Subcutaneous abdominal adipose tissue (tissue), 5 donors: ENCODE measurements around the gene ATP11B.
"Not testable (repeated sequence)": the region's sequence is repeated elsewhere in the genome, so short reads cannot be mapped to it uniquely, and the experiment has no call there.

Experiments
- H3K27ac ChIP-seq: one replicate; pipeline ENCODE4 v1.7.0; 2013; ENCODE audit warnings: low read depth, mild to moderate bottlenecking, inconsistent platforms, low read length, moderate library complexity
- H3K27me3 ChIP-seq, 5 donors: one replicate each; pipeline ENCODE4 v1.7.0; 2013; ENCODE audit warnings: low read length in 5 of 5, inconsistent platforms in 1 of 5; ENCODE audit not compliant: control insufficient read depth in 5 of 5, insufficient read depth in 4 of 5
- H3K36me3 ChIP-seq, 5 donors: one replicate each; pipeline ENCODE4 v1.7.0; 2013; ENCODE audit warnings: low read length in 5 of 5; ENCODE audit not compliant: control insufficient read depth in 5 of 5, insufficient read depth in 5 of 5
- H3K4me1 ChIP-seq, 5 donors: one replicate each; pipeline ENCODE4 v1.7.0; 2013; ENCODE audit warnings: low read length in 5 of 5, mild to moderate bottlenecking in 3 of 5, moderate library complexity in 1 of 5; ENCODE audit not compliant: control insufficient read depth in 5 of 5, insufficient read depth in 5 of 5
- H3K4me3 ChIP-seq, 5 donors: one replicate each; pipeline ENCODE4 v1.7.0; 2013; ENCODE audit warnings: low read length in 5 of 5, low read depth in 1 of 5
- H3K9ac ChIP-seq, 5 donors: one replicate each; pipeline ENCODE4 v1.7.0; 2013; ENCODE audit warnings: low read length in 5 of 5, mild to moderate bottlenecking in 4 of 5, moderate library complexity in 3 of 5
- H3K9me3 ChIP-seq, 5 donors: one replicate each; pipeline ENCODE4 v1.7.0; 2013; ENCODE audit warnings: low read length in 5 of 5; ENCODE audit not compliant: control insufficient read depth in 5 of 5
- donor health status: healthy.
- donor health status: healthy.
- donor health status: healthy.
- donor health status: healthy.
- donor health status: healthy.

Gene ATP11B

DNA sequence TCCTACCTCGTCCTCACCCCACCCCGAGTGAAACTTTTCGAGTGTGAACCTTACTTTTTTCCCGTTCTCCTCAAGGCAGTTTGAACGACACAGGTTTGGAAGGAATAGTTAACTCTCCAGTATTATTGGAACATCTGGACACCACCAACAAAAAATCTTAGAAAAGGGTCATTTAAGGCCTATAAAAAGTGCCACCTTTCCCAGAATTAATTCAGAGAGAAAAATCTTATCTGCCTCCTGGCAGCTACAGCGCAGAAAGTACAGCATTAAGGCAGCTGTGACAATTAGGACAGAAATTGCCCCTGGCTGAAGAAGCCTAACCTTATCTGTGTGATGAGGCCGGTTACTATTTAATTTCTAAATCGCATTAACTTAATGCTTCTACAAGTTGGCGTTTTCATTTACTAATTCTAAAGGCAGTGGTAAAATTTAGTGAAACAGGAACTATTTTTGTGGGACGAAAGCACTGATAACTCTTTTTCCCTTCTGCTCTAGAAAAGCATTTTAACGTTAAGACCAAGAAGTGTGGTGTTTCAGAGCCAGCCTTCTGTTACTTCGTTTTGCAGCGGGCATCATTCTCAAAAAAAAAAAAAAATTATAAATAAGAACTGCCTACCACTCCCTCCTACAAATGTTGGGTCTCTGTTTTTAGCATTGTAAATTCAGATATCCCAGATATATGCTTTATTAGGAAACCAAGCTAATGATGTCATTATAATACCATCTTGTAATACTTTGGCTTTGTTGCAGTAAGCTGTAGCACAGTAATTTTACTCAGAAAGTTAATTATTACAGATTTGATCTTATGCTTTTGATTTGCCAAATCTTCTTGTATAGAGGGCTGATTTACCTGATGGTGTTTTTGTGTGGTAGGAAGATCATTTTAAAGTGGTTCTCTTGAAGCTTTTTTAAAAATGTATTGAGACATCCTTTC lies 1.4 kb downstream of the ATP11B start:
- H3K9ac ChIP-seq, result peak overlapping the region; percentile 96 to 100 (median 98)
- H3K27ac ChIP-seq, result peak overlapping the region; percentile 98
- H3K36me3 ChIP-seq, result no peaks in the 10 kb centered on the region
- H3K27me3 ChIP-seq, result no peaks in the 10 kb centered on the region
- H3K9me3 ChIP-seq, result no peaks in the 10 kb centered on the region
- peak overlapping the region; percentile 90 to 98 (median 95) for H3K4me3 ChIP-seq
- H3K4me1 ChIP-seq, result peaks cover 3 to 25% (median 21%) of the 10 kb centered on the region in 5 donors

DNA sequence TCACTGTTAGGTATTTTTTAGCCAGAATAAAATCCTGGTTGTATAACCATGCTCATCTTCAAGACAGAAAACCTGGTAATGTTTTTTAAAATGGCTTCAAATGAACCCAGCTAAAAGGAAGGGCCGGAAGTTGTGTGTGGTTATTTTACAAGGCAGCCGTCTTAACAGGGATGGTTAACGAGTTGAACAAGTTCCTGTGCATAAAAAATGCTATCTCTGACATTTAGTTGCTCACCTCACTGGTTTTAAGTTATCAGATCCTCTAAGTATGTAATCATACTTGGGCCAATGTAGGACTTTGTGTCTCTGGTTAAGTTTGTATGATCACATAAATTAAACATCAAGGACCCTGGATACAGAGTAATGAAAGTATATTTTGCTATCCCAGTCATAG lies 2.1 kb downstream of the ATP11B start:
- peak overlapping the region; percentile 17 to 98 (median 96) for H3K9ac ChIP-seq
- H3K27ac ChIP-seq, result peak overlapping the region; percentile 98
- H3K4me3 ChIP-seq, result peak overlapping the region; percentile 90 to 98 (median 95)
- no peaks in the 10 kb centered on the region for H3K27me3 ChIP-seq
- H3K36me3 ChIP-seq, result no peaks in the 10 kb centered on the region
- H3K9me3 ChIP-seq, result no peaks in the 10 kb centered on the region
- H3K4me1 ChIP-seq, result peaks cover 3 to 25% (median 21%) of the 10 kb centered on the region in 5 donors

DNA sequence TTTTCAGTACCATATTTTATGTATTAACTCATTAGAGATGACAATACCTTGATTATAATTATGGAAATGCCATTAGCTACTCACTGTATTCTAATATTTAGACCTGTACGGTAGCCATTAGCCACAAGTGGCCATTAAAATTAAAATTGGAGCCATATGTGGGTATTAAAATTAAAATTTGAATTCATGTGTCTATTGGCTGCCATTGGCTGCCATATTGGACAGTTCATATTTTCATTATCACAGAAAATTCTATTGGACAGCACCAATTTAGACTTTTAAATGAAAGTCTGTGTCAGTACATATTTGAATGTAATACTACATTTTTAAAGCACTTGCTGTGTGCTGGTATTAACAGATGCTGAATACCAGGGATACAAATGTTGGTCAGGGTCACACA lies 3.0 kb downstream of the ATP11B start:
- H3K4me3 ChIP-seq, result no peak overlapping the region
- H3K27me3 ChIP-seq, result no peaks in the 10 kb centered on the region
- H3K36me3 ChIP-seq, result no peaks in the 10 kb centered on the region
- H3K4me1 ChIP-seq, result peaks cover 3 to 25% (median 21%) of the 10 kb centered on the region in 5 donors
- H3K9ac ChIP-seq, result no peak overlapping the region
- H3K27ac ChIP-seq, result peak overlapping the region; percentile 98
- H3K9me3 ChIP-seq, result no peaks in the 10 kb centered on the region

DNA sequence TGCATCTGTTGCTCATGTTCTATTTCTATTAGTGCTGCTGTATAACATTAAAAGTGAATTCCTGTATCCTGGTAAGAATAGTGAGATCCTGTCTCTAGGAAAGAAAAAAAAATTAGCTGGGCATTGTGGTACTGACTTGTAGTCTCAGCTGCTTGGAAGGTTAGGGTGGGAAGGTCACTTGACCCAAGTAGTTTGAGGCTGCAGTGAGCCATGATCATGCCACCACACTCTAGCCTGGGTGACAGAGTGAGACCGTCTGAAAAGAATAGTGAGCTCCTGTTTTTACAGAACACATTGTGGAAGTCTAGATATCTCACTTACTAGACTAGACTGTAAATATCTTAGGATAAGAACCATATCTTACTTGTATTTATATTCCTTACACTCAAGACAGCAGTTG lies 4.6 kb downstream of the ATP11B start:
- Histone ChIP-seq H3K9ac (no peak overlapping the region), H3K4me3 (no peak overlapping the region), H3K27me3 (no peaks in the 10 kb centered on the region), H3K36me3 (no peaks in the 10 kb centered on the region), H3K4me1 (peaks cover 3 to 31% (median 29%) of the 10 kb centered on the region in 5 donors), H3K9me3 (no peaks in the 10 kb centered on the region), H3K27ac (no peak overlapping the region)

DNA sequence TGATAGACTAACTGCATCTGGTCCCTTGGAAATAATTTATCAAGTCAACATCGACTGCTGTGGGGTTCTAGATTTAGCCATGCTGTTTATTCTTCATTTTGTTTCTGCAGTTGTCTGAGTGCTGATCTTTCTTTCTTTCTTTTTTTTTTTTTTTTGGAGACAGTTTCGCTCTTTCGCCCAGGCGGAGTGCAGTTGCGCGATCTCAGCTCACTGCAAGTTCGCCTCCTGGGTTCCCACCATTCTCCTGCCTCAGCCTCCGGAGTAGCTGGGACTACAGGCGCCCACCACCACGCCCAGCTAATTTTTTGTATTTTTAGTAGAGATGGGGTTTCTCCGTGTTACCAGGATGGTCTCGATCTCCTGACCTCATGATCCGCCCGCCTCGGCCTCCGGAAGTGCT lies 5.8 kb downstream of the ATP11B start:
- H3K4me1 ChIP-seq, result peaks cover 6 to 42% (median 37%) of the 10 kb centered on the region in 5 donors
- H3K27ac ChIP-seq, H3K9ac ChIP-seq: not testable (repeated sequence)

DNA sequence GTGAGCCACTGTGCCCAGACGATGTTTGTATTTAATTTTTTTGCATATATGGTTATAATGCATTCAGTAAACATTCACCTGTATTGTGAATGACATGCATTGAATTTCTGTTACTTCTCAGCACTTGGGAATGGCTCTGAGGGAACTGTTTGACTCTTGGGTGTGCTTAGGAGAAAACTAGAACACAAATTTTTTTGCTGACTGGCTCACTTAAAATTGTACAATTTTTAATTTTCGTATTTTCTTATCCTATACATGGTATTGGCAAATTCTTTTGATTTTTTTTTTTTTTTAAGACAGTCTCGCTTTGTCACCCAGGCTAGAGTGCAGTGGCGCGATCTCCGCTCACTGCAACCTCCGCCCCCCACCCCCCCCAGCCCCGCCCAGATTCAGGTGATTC lies 7.2 kb downstream of the ATP11B start:
- Histone ChIP-seq H3K27me3 (no peaks in the 10 kb centered on the region), H3K36me3 (no peaks in the 10 kb centered on the region), H3K9ac (no peak overlapping the region), H3K4me1 (peaks cover 3 to 35% (median 23%) of the 10 kb centered on the region in 5 donors), H3K4me3 (no peak overlapping the region), H3K9me3 (no peaks in the 10 kb centered on the region), H3K27ac (no peak overlapping the region)

More for the DNA sequence above, 5.8 kb downstream of the ATP11B start:
- H3K27me3 ChIP-seq, H3K9me3 ChIP-seq, H3K36me3 ChIP-seq, H3K4me3 ChIP-seq: not testable (repeated sequence)

DNA sequence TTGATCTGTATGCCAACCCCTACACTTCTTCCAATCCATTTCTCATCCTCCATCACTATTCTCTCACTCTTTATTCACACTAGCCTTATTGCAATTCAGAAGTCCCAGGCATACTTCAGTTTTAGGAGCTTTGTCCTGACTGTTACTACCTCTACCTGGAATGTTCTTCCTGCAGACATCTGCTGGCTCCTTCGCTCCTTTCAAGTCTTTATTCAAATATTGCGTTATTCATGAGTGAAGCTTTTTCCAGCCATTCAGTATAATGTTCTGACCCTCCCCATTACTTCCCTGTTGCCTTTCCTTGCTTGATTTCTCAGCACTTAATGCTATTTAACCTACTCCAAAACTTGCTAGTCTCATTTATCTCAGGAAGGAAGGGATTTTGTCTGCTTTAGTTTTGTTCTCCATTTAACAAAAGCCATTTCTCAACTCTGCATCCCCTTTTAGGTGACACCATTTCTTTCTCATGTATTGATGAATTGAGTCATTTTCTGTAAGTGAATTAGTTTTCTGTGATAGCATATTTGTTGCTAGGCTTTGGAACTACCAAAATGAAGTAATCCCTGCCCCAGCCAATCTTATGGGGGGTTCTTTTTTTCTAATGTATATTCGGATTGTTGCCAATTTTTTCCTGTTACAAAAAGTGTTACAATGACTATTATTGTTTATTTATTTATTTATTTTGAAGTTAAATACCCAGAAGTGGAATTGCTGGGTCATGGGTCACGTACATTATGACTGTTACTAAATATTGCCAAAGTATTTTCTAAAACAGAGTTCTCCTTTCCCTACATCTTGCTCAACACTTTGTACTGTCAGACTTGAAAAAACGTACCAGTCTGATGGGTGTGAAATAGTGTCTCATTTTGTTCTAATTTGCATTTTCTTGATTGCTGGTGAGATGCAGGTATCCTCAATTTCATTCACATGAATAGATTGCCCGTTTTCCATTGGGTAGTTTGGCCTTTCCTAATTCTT lies 9.4 kb downstream of the ATP11B start:
- Histone ChIP-seq H3K27me3 (no peaks in the 10 kb centered on the region), H3K4me3 (no peak overlapping the region), H3K9me3 (no peaks in the 10 kb centered on the region), H3K36me3 (no peaks in the 10 kb centered on the region), H3K4me1 (peaks cover 3 to 46% (median 21%) of the 10 kb centered on the region in 5 donors), H3K9ac (no peak overlapping the region), H3K27ac (peak overlapping the region; percentile 80)

DNA sequence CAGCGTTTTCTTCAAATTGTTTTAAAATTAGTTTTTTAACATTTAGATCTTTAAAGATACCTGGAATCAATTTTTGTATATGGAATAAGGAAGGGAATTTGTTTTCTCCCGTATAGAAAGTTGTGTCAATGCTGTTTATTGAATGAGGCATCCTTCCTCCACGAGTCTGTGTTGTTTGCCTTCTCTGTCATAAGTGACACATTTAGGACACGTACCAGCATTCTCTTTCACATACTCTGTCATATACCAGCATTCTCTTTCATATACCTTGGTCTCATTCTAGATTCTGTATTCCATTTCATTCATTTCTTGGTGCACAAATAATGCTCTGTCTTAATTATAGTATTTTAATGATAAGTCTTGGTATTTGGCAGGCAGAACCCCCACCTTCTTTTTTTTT lies 10.3 kb downstream of the ATP11B start:
- Histone ChIP-seq H3K4me3 (no peak overlapping the region), H3K4me1 (peaks cover 3 to 54% (median 21%) of the 10 kb centered on the region in 5 donors), H3K27me3 (no peaks in the 10 kb centered on the region), H3K27ac (peak overlapping the region; percentile 80), H3K9me3 (no peaks in the 10 kb centered on the region), H3K36me3 (no peaks in the 10 kb centered on the region), H3K9ac (peak overlapping the region in 1 of 5 donors; percentile 32)

DNA sequence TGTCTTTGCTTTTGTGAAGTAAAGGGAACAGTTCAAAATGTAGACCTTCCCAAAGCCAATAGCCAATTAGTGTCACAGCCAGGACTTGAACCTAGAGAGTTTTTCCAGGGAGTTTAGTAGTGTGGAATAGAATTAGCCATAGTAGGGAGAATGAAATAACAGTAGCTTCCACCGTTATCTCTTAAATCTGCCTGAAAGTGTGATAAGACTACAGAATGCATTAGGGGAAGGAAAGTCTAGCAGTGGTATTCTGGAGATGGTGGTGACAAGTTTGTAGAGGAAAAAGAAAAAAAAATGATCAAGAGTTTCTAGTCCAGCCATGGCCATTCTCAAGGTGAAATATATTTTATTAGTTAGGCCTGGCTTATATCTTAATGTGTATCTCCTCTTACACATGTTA lies 13.8 kb downstream of the ATP11B start:
- Histone ChIP-seq H3K4me3 (no peak overlapping the region), H3K36me3 (no peaks in the 10 kb centered on the region), H3K9ac (peak overlapping the region in 1 of 5 donors; percentile 41), H3K9me3 (no peaks in the 10 kb centered on the region), H3K27ac (peak overlapping the region; percentile 47), H3K27me3 (no peaks in the 10 kb centered on the region), H3K4me1 (peaks cover 3 to 56% (median 19%) of the 10 kb centered on the region in 5 donors)
